Vagina (tissue), 2 donors: ENCODE measurements around the gene NLGN4X.

ENCODE experiments used
- CTCF ChIP-seq, 3 experiments: fragments of 450-650 bp in 2 of 3; fragments of 200-600 bp in 1 of 3; sonication (generic) in 1 of 3; IDR thresholded peaks; one replicate each; pipeline ENCODE4 v1.5.1; 2017 to 2019; ENCODE audit warnings: antibody characterized with exemption in 3 of 3, mild to moderate bottlenecking in 2 of 3, moderate library complexity in 2 of 3
- POLR2A ChIP-seq, 2 donors: fragments of 450-650 bp; IDR thresholded peaks; one replicate each; pipeline ENCODE4 v1.6.1; 2017; ENCODE audit warnings: antibody characterized with exemption in 2 of 2, mild to moderate bottlenecking in 2 of 2, moderate library complexity in 2 of 2
- POLR2AphosphoS5 ChIP-seq, 2 donors: sonication (generic); formaldehyde crosslinking; IDR thresholded peaks; one replicate each; pipeline ENCODE4 v1.9.0; 2017; ENCODE audit warnings: antibody characterized with exemption in 2 of 2, mild to moderate bottlenecking in 2 of 2, low read depth in 1 of 2; ENCODE audit not compliant: insufficient read depth in 1 of 2

GRCh38 chrX:5842601-5843000, 386.1 kb downstream of the NLGN4X start:
- TF ChIP-seq CTCF (IDR thresholded peaks at IDR 0.05) (no peak), POLR2AphosphoS5 (IDR thresholded peaks at IDR 0.05; ENCODE audit: insufficient read depth in 1 of 2, low read depth in 1 of 2) (no peak), POLR2A (IDR thresholded peaks at IDR 0.05) (no peak)
